Mesendoderm (in vitro differentiated cells): Measurements from ENCODE around the gene SCN4B.

ENCODE experiments used
- DNase-seq: peaks from one replicate; pipeline ENCODE4 v3.0.0; 2013
- H2AK5ac ChIP-seq: 2 replicates; pipeline ENCODE4 v1.6.1; 2013; ENCODE audit warnings: low read length, inconsistent platforms
- H2BK120ac ChIP-seq: 2 replicates; pipeline ENCODE4 v1.6.1; 2013; ENCODE audit warnings: low read depth, mild to moderate bottlenecking, low read length, moderate library complexity, mixed read lengths
- H2BK15ac ChIP-seq: replicated peaks from 2 replicates; pipeline ENCODE4 v1.6.1; 2013; ENCODE audit warnings: low read depth, mild to moderate bottlenecking, moderate library complexity
- H2BK5ac ChIP-seq: 2 replicates; pipeline ENCODE4 v1.6.1; 2013; ENCODE audit warnings: low read length, inconsistent platforms
- H3K18ac ChIP-seq: 2 replicates; pipeline ENCODE4 v1.6.1; 2013; ENCODE audit warnings: mild to moderate bottlenecking, low read length, mixed read lengths
- H3K23ac ChIP-seq: one replicate; pipeline ENCODE4 v1.6.1; 2013; ENCODE audit warnings: low read length
- H3K27ac ChIP-seq: 2 replicates; pipeline ENCODE4 v1.5.1; 2013; ENCODE audit warnings: low read depth, mild to moderate bottlenecking, inconsistent platforms, low read length, moderate library complexity
- H3K27me3 ChIP-seq: 2 replicates; pipeline ENCODE4 v1.6.1; 2013; ENCODE audit warnings: low read length, control low read depth, mild to moderate bottlenecking, inconsistent platforms; ENCODE audit not compliant: insufficient read depth, poor library complexity
- H3K36me3 ChIP-seq: 2 replicates; pipeline ENCODE4 v1.6.1; 2013; ENCODE audit warnings: low read length, inconsistent platforms; ENCODE audit not compliant: control insufficient read depth, insufficient read depth
- H3K4ac ChIP-seq: one replicate; pipeline ENCODE4 v1.6.1; 2013; ENCODE audit warnings: low read depth, mild to moderate bottlenecking, low read length, moderate library complexity
- H3K4me1 ChIP-seq: 2 replicates; pipeline ENCODE4 v1.6.1; 2013; ENCODE audit warnings: low read depth, low read length, inconsistent platforms; ENCODE audit not compliant: control insufficient read depth
- H3K4me2 ChIP-seq: 2 replicates; pipeline ENCODE4 v1.6.1; 2013; ENCODE audit warnings: low read length
- H3K4me3 ChIP-seq: 2 replicates; pipeline ENCODE4 v1.5.1; 2013; ENCODE audit warnings: mild to moderate bottlenecking, low read length
- H3K56ac ChIP-seq: one replicate; pipeline ENCODE4 v1.6.1; 2013; ENCODE audit warnings: low read length
- H3K79me1 ChIP-seq: 2 replicates; pipeline ENCODE4 v1.6.1; 2013; ENCODE audit warnings: low read length, inconsistent platforms
- H3K79me2 ChIP-seq: 2 replicates; pipeline ENCODE4 v1.6.1; 2013; ENCODE audit warnings: mild to moderate bottlenecking, low read length; ENCODE audit not compliant: control insufficient read depth, insufficient read depth
- H3K9ac ChIP-seq: 2 replicates; pipeline ENCODE4 v1.6.1; 2013; ENCODE audit warnings: low read length, inconsistent platforms
- H4K5ac ChIP-seq: one replicate; pipeline ENCODE4 v1.6.1; 2013; ENCODE audit warnings: low read length
- H4K8ac ChIP-seq: one replicate; pipeline ENCODE4 v1.6.1; 2013; ENCODE audit warnings: low read depth, mild to moderate bottlenecking, control low read depth, low read length, moderate library complexity
- whole genome bisulfite sequencing: extraction: QIAGEN DNeasy Blood & Tissue Kit; methylation state at CpG from one replicate; pipeline ENCODE4 v1.1.7; 2013; ENCODE audit warnings: low lambda C conversion rate, missing lambda C conversion rate; ENCODE audit not compliant: insufficient coverage; ENCODE audit errors: extremely low coverage; 5-methylcytosine and 5-hydroxymethylcytosine counted together

SCN4B gene

GRCh38 chr11:118095967-118096367, 56.7 kb downstream of the SCN4B start:
- H3K9ac ChIP-seq: no peak overlapping the region
- H3K56ac ChIP-seq: no peak overlapping the region

GRCh38 chr11:118095493-118095892, 57.1 kb downstream of the SCN4B start:
- no peak overlapping the region for H3K18ac ChIP-seq
- no peaks in the 10 kb centered on the region for H3K36me3 ChIP-seq
- peaks cover 9% of the 10 kb centered on the region for H3K4me1 ChIP-seq
- H2BK15ac ChIP-seq: no peak overlapping the region
- H3K4ac ChIP-seq: no peak overlapping the region
- H2AK5ac ChIP-seq: no peak overlapping the region
- H3K79me1 ChIP-seq: no peaks in the 10 kb centered on the region
- no peak for DNase-seq
- WGBS: no CpG with 5 or more reads among the region's 4 CpGs
- H2BK120ac ChIP-seq: no peak overlapping the region
- no peak overlapping the region for H4K5ac ChIP-seq
- H2BK5ac ChIP-seq: no peak overlapping the region
- H3K23ac ChIP-seq: no peak overlapping the region
- no peak overlapping the region for H3K9ac ChIP-seq
- H3K27me3 ChIP-seq: no peaks in the 10 kb centered on the region
- no peak overlapping the region for H4K8ac ChIP-seq
- H3K79me2 ChIP-seq: no peaks in the 10 kb centered on the region
- H3K4me3 ChIP-seq: no peak overlapping the region
- no peak overlapping the region for H3K27ac ChIP-seq
- H3K4me2 ChIP-seq: no peak overlapping the region
- H3K56ac ChIP-seq: no peak overlapping the region

More at GRCh38 chr11:118095967-118096367, 56.7 kb downstream of the SCN4B start:
- H3K79me2 ChIP-seq: no peaks in the 10 kb centered on the region
- H2BK5ac ChIP-seq: no peak overlapping the region
- no peak overlapping the region for H3K18ac ChIP-seq
- no peaks in the 10 kb centered on the region for H3K36me3 ChIP-seq
- no peak overlapping the region for H2BK15ac ChIP-seq
- WGBS: no CpG with 5 or more reads among the region's 1 CpG
- H3K27me3 ChIP-seq: no peaks in the 10 kb centered on the region
- H3K27ac ChIP-seq: no peak overlapping the region
- H2AK5ac ChIP-seq: no peak overlapping the region
- no peaks in the 10 kb centered on the region for H3K79me1 ChIP-seq
- no peak overlapping the region for H3K4ac ChIP-seq
- H3K4me1 ChIP-seq: peaks cover 9% of the 10 kb centered on the region
- no peak for DNase-seq
- H2BK120ac ChIP-seq: no peak overlapping the region
- no peak overlapping the region for H3K4me2 ChIP-seq
- no peak overlapping the region for H4K5ac ChIP-seq
- H4K8ac ChIP-seq: no peak overlapping the region
- H3K4me3 ChIP-seq: no peak overlapping the region
- H3K23ac ChIP-seq: no peak overlapping the region

GRCh38 chr11:118092907-118093571, 59.6 kb downstream of the SCN4B start:
- Histone ChIP-seq H3K27me3 (no peaks in the 10 kb centered on the region), H2BK15ac (no peak overlapping the region), H3K56ac (no peak overlapping the region), H3K4ac (no peak overlapping the region), H3K9ac (no peak overlapping the region), H2BK120ac (no peak overlapping the region), H3K4me1 (no peaks in the 10 kb centered on the region), H2BK5ac (no peak overlapping the region), H3K79me1 (no peaks in the 10 kb centered on the region), H3K4me2 (no peak overlapping the region), H3K18ac (no peak overlapping the region), H3K27ac (no peak overlapping the region), H3K4me3 (no peak overlapping the region), H2AK5ac (no peak overlapping the region), H3K36me3 (no peaks in the 10 kb centered on the region), H4K5ac (no peak overlapping the region), H3K23ac (no peak overlapping the region), H4K8ac (no peak overlapping the region), H3K79me2 (no peaks in the 10 kb centered on the region)
- no peak for DNase-seq
- WGBS: no CpG with 5 or more reads among the region's 8 CpGs

GRCh38 chr11:118091690-118092089, 60.9 kb downstream of the SCN4B start:
- Histone ChIP-seq H2BK15ac (no peak overlapping the region), H3K4ac (no peak overlapping the region), H3K36me3 (no peaks in the 10 kb centered on the region), H3K79me2 (no peaks in the 10 kb centered on the region), H3K9ac (no peak overlapping the region), H3K4me2 (no peak overlapping the region), H2BK120ac (no peak overlapping the region), H2AK5ac (no peak overlapping the region), H3K27me3 (no peaks in the 10 kb centered on the region), H3K4me3 (no peak overlapping the region), H3K23ac (no peak overlapping the region), H3K18ac (no peak overlapping the region), H4K8ac (no peak overlapping the region), H2BK5ac (no peak overlapping the region), H3K79me1 (no peaks in the 10 kb centered on the region), H3K27ac (no peak overlapping the region), H4K5ac (no peak overlapping the region), H3K56ac (no peak overlapping the region), H3K4me1 (no peaks in the 10 kb centered on the region)
- DNase-seq: no peak
- no CpG with 5 or more reads among the region's 6 CpGs for whole genome bisulfite sequencing

GRCh38 chr11:118090545-118091162, 62.0 kb downstream of the SCN4B start:
- Histone ChIP-seq H3K36me3 (no peaks in the 10 kb centered on the region), H3K4me2 (no peak overlapping the region), H4K8ac (no peak overlapping the region), H2BK120ac (no peak overlapping the region), H3K4ac (no peak overlapping the region), H3K79me1 (no peaks in the 10 kb centered on the region), H2BK15ac (no peak overlapping the region), H3K18ac (no peak overlapping the region), H2AK5ac (no peak overlapping the region), H3K27ac (no peak overlapping the region), H2BK5ac (no peak overlapping the region), H3K79me2 (no peaks in the 10 kb centered on the region), H3K56ac (no peak overlapping the region), H3K4me1 (no peaks in the 10 kb centered on the region), H4K5ac (no peak overlapping the region), H3K4me3 (no peak overlapping the region), H3K27me3 (no peaks in the 10 kb centered on the region), H3K9ac (no peak overlapping the region), H3K23ac (no peak overlapping the region)
- WGBS: no CpG with 5 or more reads among the region's 7 CpGs
- DNase-seq: no peak

- no peaks in the 10 kb centered on the region for H3K79me2 ChIP-seq
- WGBS: no CpG with 5 or more reads among the region's 4 CpGs
- no peak overlapping the region for H4K8ac ChIP-seq
- no peak overlapping the region for H4K5ac ChIP-seq
- H2AK5ac ChIP-seq: no peak overlapping the region
- H3K56ac ChIP-seq: no peak overlapping the region
- H3K27me3 ChIP-seq: no peaks in the 10 kb centered on the region
- no peak overlapping the region for H2BK120ac ChIP-seq
- H3K79me1 ChIP-seq: no peaks in the 10 kb centered on the region
- no peak overlapping the region for H3K4ac ChIP-seq
- no peak overlapping the region for H3K27ac ChIP-seq
- no peak overlapping the region for H3K23ac ChIP-seq
- H3K4me1 ChIP-seq: no peaks in the 10 kb centered on the region
- no peak overlapping the region for H3K18ac ChIP-seq
- H3K36me3 ChIP-seq: no peaks in the 10 kb centered on the region
- no peak overlapping the region for H3K4me2 ChIP-seq
- H2BK15ac ChIP-seq: no peak overlapping the region
- H2BK5ac ChIP-seq: no peak overlapping the region
- no peak overlapping the region for H3K9ac ChIP-seq
- DNase-seq: no peak
- H3K4me3 ChIP-seq: no peak overlapping the region
Measured at GRCh38 chr11:118088531-118088930, 64.1 kb downstream of the SCN4B start.
